Esophagus squamous epithelium (tissue), 4 donors: ENCODE results near the gene PKD2.

Source experiments
- CTCF ChIP-seq, 6 experiments: fragments of 450-650 bp in 4 of 6; fragments of 200-600 bp in 2 of 6; sonication (generic) in 2 of 6; IDR thresholded peaks; one replicate each; pipeline ENCODE4 v1.5.1; 2016 to 2019; ENCODE audit warnings: antibody characterized with exemption in 6 of 6, mild to moderate bottlenecking in 4 of 6, moderate library complexity in 4 of 6
- POLR2A ChIP-seq, 4 donors: fragments of 450-650 bp; IDR thresholded peaks; one replicate each; pipeline ENCODE4 v1.6.1; 2017; ENCODE audit warnings: antibody characterized with exemption in 4 of 4, mild to moderate bottlenecking in 4 of 4, moderate library complexity in 3 of 4

- TF ChIP-seq CTCF (IDR thresholded peaks at IDR 0.05) (no peak), POLR2A (IDR thresholded peaks at IDR 0.05) (no peak)
Observed at GRCh38 chr4:88108747-88109122, 101.3 kb downstream of the PKD2 start.
